Measurements from ENCODE around the gene RCAN2.

Gene RCAN2

GRCh38 chr6:46204880-46205650 lies 286.2 kb downstream of the RCAN2 start:
- DNase-seq, result no peak

DNA sequence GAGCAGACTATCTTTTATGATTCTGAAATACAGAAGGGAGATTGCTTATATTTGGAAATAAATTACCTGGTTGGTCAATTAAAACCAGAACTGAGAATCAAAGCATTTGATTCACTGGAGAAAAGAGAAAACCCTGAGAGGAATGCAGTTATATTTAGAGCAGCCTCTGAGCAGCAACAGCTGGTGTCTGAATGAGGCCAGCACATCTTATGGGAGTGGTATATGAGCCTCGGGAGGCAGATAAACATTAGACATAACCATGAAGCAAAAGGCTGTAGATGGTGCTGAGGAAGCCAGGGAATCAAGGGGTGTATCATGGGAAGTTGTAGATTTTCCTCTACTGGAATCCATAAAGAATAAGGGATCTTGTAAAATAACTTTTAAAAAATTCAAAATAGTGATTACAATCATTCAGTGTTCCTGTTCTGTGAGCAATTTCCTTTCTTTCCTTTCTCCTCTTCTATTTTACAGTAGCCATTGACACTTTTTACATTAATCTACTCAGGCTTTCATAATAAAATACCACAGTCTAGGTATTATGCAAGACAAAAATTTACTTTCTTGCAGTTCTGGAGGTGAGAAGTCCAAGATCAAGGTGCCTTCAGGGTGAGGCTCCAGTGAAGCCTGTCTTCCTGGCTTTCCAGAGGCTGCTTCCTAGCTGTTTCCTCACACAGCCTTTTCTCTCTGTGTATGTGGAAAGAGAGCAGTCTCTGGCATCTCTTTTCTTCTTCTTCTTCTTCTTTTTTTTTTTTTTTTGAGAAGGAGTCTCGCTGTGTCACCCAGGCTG lies 287.7 kb downstream of the RCAN2 start:
- DNase-seq, result no peak

DNA sequence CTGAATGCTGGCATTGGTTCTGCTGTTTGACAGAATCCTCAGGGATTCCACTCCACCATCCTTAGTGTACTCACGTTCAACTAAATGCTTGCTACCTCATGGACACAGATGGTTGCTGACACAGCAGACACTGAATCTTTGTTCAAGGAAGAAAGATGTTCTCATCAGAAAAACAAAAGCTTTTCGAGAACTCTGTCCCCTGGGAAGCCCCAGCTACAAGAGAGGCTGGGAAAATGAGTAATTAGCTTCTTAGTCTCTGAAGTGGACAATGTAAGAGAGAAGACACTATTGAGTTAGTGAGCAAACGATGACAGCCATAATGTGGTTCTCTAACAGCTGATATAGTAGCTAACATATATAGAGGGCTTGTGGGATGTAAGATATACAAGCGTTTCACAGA lies 289.5 kb downstream of the RCAN2 start:
- no peak for DNase-seq

DNA sequence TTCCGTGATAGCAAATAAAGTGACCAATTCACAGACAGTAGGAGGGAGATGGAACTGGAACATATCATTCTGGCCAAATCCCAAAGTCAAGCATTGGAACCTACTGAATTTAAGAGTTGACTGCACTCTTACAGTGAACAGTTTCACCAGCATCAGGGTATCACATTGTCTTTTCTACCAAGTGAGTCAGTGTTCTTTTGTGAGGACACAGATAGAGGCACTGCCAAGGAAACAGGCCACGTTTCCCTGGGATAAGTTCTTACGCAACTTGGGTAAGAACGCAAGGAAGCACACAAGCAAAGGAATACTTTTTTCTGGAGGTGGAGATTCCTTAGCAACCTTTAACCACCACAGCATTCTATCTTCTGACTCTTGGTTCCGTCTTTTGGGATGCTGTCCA lies 291.9 kb downstream of the RCAN2 start:
- DNase-seq, result no peak

DNA sequence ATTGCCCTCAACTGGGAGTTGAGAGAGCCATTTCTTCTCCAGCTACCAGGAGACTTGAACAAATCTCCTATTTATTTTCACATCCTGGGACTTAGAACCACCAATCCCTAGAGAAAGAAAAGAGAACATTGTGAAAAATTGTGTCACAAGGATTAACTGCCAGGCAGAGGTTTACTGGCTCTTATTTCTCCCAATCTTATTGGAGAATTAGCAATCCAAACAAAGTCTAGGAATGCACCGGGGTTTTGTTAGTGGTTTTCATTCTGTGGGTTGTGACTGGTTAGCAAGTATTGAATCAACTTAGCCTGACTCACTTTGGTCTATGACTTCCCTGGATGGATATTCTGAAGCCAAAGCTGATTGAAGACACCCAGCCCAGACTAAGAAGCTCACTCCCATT lies 299.3 kb downstream of the RCAN2 start:
- DNase-seq, result no peak

DNA sequence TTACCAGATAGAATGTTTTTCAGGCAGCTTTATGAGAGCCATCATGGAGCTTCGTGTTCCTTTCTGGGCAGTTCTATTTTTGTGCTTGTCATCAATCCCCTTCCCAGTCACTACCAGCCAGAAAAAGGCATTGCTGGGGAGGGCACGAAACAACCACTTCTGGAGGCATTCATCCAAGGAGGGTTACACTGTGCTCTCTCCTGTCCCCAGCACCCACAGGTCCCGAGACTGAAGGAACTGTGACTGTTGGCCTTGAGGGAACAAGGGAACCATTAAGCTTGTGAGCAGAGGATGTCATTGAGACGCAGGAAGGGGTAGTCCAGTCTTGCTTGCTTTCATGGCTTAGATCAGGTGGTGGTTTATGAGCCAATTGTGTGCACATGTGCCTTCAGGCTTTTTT lies 300.4 kb downstream of the RCAN2 start:
- DNase-seq, result no peak

GRCh38 chr6:46189726-46190125 lies 301.5 kb downstream of the RCAN2 start:
- DNase-seq, result no peak

GRCh38 chr6:46186583-46186982 lies 304.7 kb downstream of the RCAN2 start:
- DNase-seq, result no peak

- DNase-seq, result no peak
Measured at GRCh38 chr6:46184114-46184513, 307.1 kb downstream of the RCAN2 start.

DNA sequence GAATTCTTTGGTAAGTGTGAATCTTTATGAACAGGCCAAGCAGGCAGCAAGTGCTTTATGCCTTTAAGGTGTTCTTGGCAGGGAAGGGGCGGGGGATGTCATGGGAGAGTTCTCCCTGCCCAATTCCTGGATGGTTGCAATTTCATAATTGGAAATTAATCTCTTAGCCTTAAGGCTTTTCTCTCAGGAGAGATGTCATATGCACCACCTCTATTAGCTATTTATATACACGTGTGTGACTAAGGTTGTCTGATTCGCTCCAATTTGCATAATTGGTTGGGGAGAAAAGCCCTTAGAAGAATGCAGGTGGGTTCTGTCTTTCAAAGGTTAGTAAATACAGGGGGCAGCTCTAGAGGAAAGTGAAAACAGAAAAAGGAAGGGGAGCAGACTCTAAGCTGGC lies 315.3 kb downstream of the RCAN2 start:
- DNase-seq, result no peak

GRCh38 chr6:46175446-46175845 lies 315.8 kb downstream of the RCAN2 start:
- no peak for DNase-seq

DNA sequence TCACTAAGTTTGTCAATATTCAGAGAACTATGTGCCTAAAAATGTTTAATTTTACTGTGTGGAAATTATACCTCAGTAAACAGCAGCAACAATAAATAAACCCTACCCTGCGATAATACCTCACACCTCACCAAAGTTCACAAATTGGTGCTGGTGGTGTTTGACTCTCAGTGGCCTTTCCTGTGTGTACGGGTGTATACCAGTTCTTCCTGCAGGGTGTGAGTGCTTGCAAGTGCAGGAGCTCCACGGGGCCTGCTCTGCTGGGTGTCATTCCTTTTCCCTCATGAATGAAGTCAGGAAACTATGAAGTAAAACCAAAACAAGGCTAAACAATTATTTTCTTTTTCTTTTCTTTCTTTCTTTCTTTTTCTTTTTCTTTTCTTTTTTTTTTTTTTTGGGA lies 316.3 kb downstream of the RCAN2 start:
- DNase-seq, result no peak

- no peak for DNase-seq
Measured at GRCh38 chr6:46172176-46172575, 319.1 kb downstream of the RCAN2 start.

Measured in activated CD8-positive, alpha-beta memory T cell treated with anti-CD3 and anti-CD28 coated beads for 24 hours (primary cell).